Stimulated activated CD4-positive, alpha-beta T cell treated with anti-CD3 and anti-CD28 coated beads, Interleukin-15, amount 100 ng/mL, for 1 hour (primary cell): ENCODE data around the gene DHCR24.

Experiments used
- DNase-seq, 2 donors: peaks; one replicate each; pipeline ENCODE4 v3.0.0-alpha.2; 2020; ENCODE audit warnings: low read depth in 1 of 2, low spot score in 1 of 2

Gene DHCR24

GRCh38 chr1:54846716-54847284, 40.2 kb downstream of the DHCR24 start:
- DNase-seq: no peak

GRCh38 chr1:54846301-54846700, 40.7 kb downstream of the DHCR24 start:
- DNase-seq: no peak

- DNase-seq: no peak
Observed at GRCh38 chr1:54845772-54846171, 41.2 kb downstream of the DHCR24 start.

GRCh38 chr1:54844564-54844963, 42.4 kb downstream of the DHCR24 start:
- no peak for DNase-seq

GRCh38 chr1:54843449-54843848, 43.5 kb downstream of the DHCR24 start:
- no peak for DNase-seq

GRCh38 chr1:54842963-54843362, 44.0 kb downstream of the DHCR24 start:
- no peak for DNase-seq

- DNase-seq: no peak
Observed at GRCh38 chr1:54842206-54842915, 44.6 kb downstream of the DHCR24 start.

- DNase-seq: no peak
Observed at GRCh38 chr1:54839824-54840223, 47.2 kb downstream of the DHCR24 start.

GRCh38 chr1:54838565-54839180, 48.3 kb downstream of the DHCR24 start:
- DNase-seq: no peak

- DNase-seq: no peak
Observed at GRCh38 chr1:54837002-54837853, 49.8 kb downstream of the DHCR24 start.

GRCh38 chr1:54836594-54836993, 50.4 kb downstream of the DHCR24 start:
- DNase-seq: no peak

GRCh38 chr1:54835970-54836369, 51.0 kb downstream of the DHCR24 start:
- DNase-seq: no peak

- DNase-seq: no peak
Observed at GRCh38 chr1:54835131-54835898, 51.7 kb downstream of the DHCR24 start.

- no peak for DNase-seq
Observed at GRCh38 chr1:54834007-54834541, 52.9 kb downstream of the DHCR24 start.

- DNase-seq: no peak
Observed at GRCh38 chr1:54833121-54833520, 53.9 kb downstream of the DHCR24 start.

GRCh38 chr1:54826226-54826816, 60.7 kb downstream of the DHCR24 start:
- DNase-seq: no peak

GRCh38 chr1:54825696-54826095, 61.3 kb downstream of the DHCR24 start:
- DNase-seq: no peak

- DNase-seq: no peak
Observed at GRCh38 chr1:54823670-54824069, 63.3 kb downstream of the DHCR24 start.

- DNase-seq: no peak
Observed at GRCh38 chr1:54819733-54820132, 67.3 kb downstream of the DHCR24 start.

GRCh38 chr1:54819195-54819536, 67.8 kb downstream of the DHCR24 start:
- DNase-seq: no peak
